ENCODE measurements around the gene MORC2.

The MORC2 gene

GRCh38 chr22:30884211-30885000, 84.2 kb downstream of the MORC2 start:
- DNase-seq: no peak

GRCh38 chr22:30883586-30884145, 84.9 kb downstream of the MORC2 start:
- no peak for DNase-seq

- DNase-seq: no peak
These were observed 85.5 kb downstream of the MORC2 start for GRCh38 chr22:30882974-30883533.

GRCh38 chr22:30882184-30882717, 86.3 kb downstream of the MORC2 start:
- no peak for DNase-seq

- DNase-seq: no peak
These were observed 87.0 kb downstream of the MORC2 start for GRCh38 chr22:30881361-30882183.

GRCh38 chr22:30880847-30881246, 87.7 kb downstream of the MORC2 start:
- no peak for DNase-seq

GRCh38 chr22:30880181-30880601, 88.4 kb downstream of the MORC2 start:
- no peak for DNase-seq

- DNase-seq: no peak
These were observed 89.2 kb downstream of the MORC2 start for GRCh38 chr22:30879415-30879797.

DNA sequence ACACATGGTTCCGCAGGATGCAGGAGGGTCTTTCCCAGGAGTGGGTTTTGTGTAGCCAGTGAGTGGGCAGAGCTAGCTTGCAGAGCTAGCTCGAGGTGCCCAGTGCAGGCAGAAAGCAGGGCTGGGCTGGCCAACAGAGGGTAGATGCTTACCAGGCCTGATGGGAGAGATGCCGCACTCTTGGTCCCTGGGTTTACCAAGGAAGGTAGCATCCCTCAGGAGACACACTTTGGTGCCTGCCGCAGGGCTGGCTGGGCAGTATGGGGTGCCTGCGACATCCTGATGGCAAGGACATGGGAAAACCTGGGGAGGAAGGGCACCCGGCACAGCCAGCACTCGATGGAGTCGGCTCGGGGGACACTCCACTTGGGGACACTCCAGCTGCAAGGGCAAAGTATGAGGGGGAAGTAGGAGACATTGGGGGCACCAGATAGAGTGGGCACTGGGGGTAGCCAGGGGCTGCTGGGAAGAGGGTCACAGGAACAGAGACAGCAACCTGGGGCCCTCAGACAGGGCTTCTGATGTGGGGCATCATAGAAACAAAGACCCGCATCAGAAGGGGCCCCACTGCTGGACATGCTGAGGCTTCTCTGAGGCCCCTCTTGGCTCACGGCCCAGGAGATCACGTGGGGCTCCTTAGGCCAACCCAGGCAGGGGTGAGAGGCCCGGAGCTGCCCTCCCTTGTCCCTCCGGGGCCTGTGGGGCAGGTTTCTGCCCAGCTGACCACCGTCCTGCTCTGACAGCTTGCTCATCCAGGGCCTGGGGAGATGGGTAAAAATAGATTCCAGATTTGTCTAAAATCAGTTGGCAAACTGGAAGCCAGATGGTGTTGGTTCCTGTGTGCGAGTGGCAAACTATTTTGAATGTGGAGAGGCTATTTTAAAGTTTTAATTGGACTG, 89.8 kb downstream of the MORC2 start:
- no peak for DNase-seq

GRCh38 chr22:30877662-30878515, 90.7 kb downstream of the MORC2 start:
- DNase-seq: no peak

GRCh38 chr22:30876915-30877553, 91.5 kb downstream of the MORC2 start:
- DNase-seq: peak; percentile 40

- DNase-seq: no peak
These were observed 92.3 kb downstream of the MORC2 start for GRCh38 chr22:30876221-30876751.

GRCh38 chr22:30875481-30876215, 92.9 kb downstream of the MORC2 start:
- DNase-seq: no peak

Measured in NCI-H1436 (cell line).